Measurements from ENCODE around the gene SPTSSB. TPM values are rescaled to one million over a fixed set of nuclear protein-coding genes. Genes with fewer than 3 reads are reported as not detected.

The SPTSSB gene
- total and polyA plus RNA-seq, 9 of the 15 experiments (the other 6 are each of a cell fraction or from before 2014, with no cell fraction given), result 0.07 TPM; not detected in 8

- ChIA-PET POLR2A (interaction anchor here (0.6 to 1.3 kb wide), 2 partner anchors 21 to 91 kb away, joined by 3 read pairs; no protein-coding TSS in a partner anchor), CTCF (ENCODE audit: low intra/inter-chr PET ratio) (no interaction called here)
Observed at GRCh38 chr3:161401389-161401788, 30.1 kb upstream of the SPTSSB start.

More at GRCh38 chr3:161401389-161401788, 30.1 kb upstream of the SPTSSB start:
- Histone ChIP-seq H3K27ac (ENCODE audit: extremely low read depth, low read depth, low read length) (no peak overlapping the region), H3K9me1 (ENCODE audit: control insufficient read depth, insufficient read depth, low read length) (no peaks in the 10 kb centered on the region), H3K27me3 (ENCODE audit: control insufficient read depth in 2 of 2, insufficient read depth in 2 of 2, low read length in 2 of 2) (no peaks in the 10 kb centered on the region), H2AFZ (ENCODE audit: low read depth, low read length) (no peak overlapping the region), H3K4me2 (ENCODE audit: insufficient read depth, low read length) (no peak overlapping the region), H3K4me1 (replicated peaks in 1 of 2; ENCODE audit: control insufficient read depth in 2 of 2, insufficient read depth in 2 of 2, low read length in 2 of 2) (no peaks in the 10 kb centered on the region), H3K36me3 (ENCODE audit: control insufficient read depth, insufficient read depth, low read length) (no peaks in the 10 kb centered on the region), H3K79me2 (ENCODE audit: control insufficient read depth, insufficient read depth, low read length) (no peaks in the 10 kb centered on the region), H3K9ac (ENCODE audit: insufficient read depth in 1 of 2, low read depth in 2 of 2, low read length in 2 of 2) (no peak overlapping the region), H4K20me1 (replicated peaks; ENCODE audit: control insufficient read depth, insufficient read depth, low read length) (no peaks in the 10 kb centered on the region), H3K4me3 (no peak overlapping the region), H3K9me3 (replicated peaks; ENCODE audit: control insufficient read depth, insufficient read depth, low read depth, low read length) (no peaks in the 10 kb centered on the region)
- BruUV-seq (replicated peaks), result no TSS peak
- FAIRE-seq (no peak), DNase-seq (ENCODE audit: extremely low read depth in 1 of 4, low spot score in 3 of 4) (no peak), ATAC-seq (no peak)
- TF ChIP-seq ZBTB9 (CRISPR knock-in tag; IDR thresholded peaks at IDR 0.05) (no peak), BHLHE40 (IDR thresholded peaks at IDR 0.05; ENCODE audit: low read length) (no peak), SIN3A (IDR thresholded peaks at IDR 0.05; ENCODE audit: borderline replicate concordance in 2 of 2, control insufficient read depth in 1 of 2, low read depth in 2 of 2, low read length in 2 of 2) (no peak), PCBP1 (IDR thresholded peaks at IDR 0.05; ENCODE audit: low read depth, low read length, poor library complexity, severe bottlenecking) (no peak), ZNF583 (CRISPR knock-in tag; IDR thresholded peaks at IDR 0.05) (no peak), NCOA1 (IDR thresholded peaks at IDR 0.05; ENCODE audit: low read depth) (no peak), SAP30 (IDR thresholded peaks at IDR 0.05; ENCODE audit: borderline replicate concordance, insufficient read depth, low read depth, low read length, poor library complexity, severe bottlenecking) (no peak), ZNF717 (CRISPR knock-in tag; IDR thresholded peaks at IDR 0.05) (no peak), HDAC6 (IDR thresholded peaks at IDR 0.05; ENCODE audit: low read depth, low read length) (no peak)
- in situ Hi-C loops (cut with MboI) (loop anchor here (10.0 kb wide), 1 partner anchor 717 kb away; no protein-coding TSS in a partner anchor), intact Hi-C loops (cut with micrococcal nuclease) (no loop called here)
- 0% methylated on average over 2 of the region's 2 CpGs for WGBS (ENCODE audit: insufficient coverage, low coverage, missing lambda C conversion rate)
